ENCODE measurements around the gene CCNY. TPM values are rescaled to one million over a fixed set of nuclear protein-coding genes. Genes with fewer than 3 reads are reported as not detected.

Gene CCNY
- total and polyA plus RNA-seq, 2 of the 4 experiments (the other 2 are of a cell fraction) = 38.0 to 131 TPM

DNA sequence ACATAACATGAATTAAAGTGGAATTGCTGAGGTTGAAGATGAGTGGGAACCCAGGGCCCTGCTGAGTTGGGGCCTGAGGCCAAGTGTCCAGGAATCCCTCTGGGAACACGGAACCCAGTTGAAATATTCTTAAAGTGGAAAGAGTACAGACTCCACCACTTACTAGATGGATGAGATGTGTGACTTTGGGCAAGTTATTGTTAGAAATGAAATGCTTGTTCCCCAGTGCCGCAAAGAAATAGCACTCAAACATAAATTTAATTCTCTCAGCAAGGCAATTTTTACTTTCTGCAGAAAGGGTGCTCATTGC, 54.5 kb downstream of the CCNY start:
- intact Hi-C loops (cut with micrococcal nuclease) = no loop called here
- no peak overlapping the region for H3K14ac ChIP-seq (replicated peaks; ENCODE audit: low read depth, low read length)
- H3K27me3 ChIP-seq (ENCODE audit: control insufficient read depth, insufficient read depth, low read length) = no peaks in the 10 kb centered on the region
- no peak overlapping the region for H2BK120ac ChIP-seq (ENCODE audit: low read depth, low read length)
- H4K8ac ChIP-seq (ENCODE audit: low read depth in 2 of 2, low read length in 2 of 2) = no peak overlapping the region
- no peak overlapping the region for H3K18ac ChIP-seq (ENCODE audit: low read depth, low read length)
- H2BK20ac ChIP-seq (ENCODE audit: low read depth, low read length) = no peak overlapping the region
- no peak overlapping the region for H4K91ac ChIP-seq (ENCODE audit: insufficient read depth, low read depth, low read length)
- no peak overlapping the region for H3K4ac ChIP-seq (ENCODE audit: low read depth, low read length)
- no peak overlapping the region for H2AFZ ChIP-seq (replicated peaks; ENCODE audit: low read length, poor library complexity)
- no peak overlapping the region for H2BK5ac ChIP-seq (ENCODE audit: low read depth, low read length, poor library complexity, severe bottlenecking)
- H3K27ac ChIP-seq (ENCODE audit: insufficient read depth, low read length) = no peak overlapping the region
- WGBS, 2 experiments (ENCODE audit: extremely low coverage in 2 of 2, insufficient read length in 1 of 2) = no CpG with 5 or more reads among the region's 2 CpGs
- no peak overlapping the region for H3K4me3 ChIP-seq (ENCODE audit: insufficient read depth, low read depth, low read length)
- no peaks in the 10 kb centered on the region for H3K36me3 ChIP-seq (ENCODE audit: control insufficient read depth, insufficient read depth, low read length)
- no peak for DNase-seq
- H3K79me1 ChIP-seq (ENCODE audit: low read depth in 1 of 2, low read length in 2 of 2) = peaks cover 51 to 92% of the 10 kb centered on the region in 2 experiments
- TF ChIP-seq RCOR1 (IDR thresholded peaks at IDR 0.05; ENCODE audit: insufficient replicate concordance, low read length) (no peak), FOS (IDR thresholded peaks at IDR 0.05; ENCODE audit: low read depth, low read length) (no peak), MAFK (IDR thresholded peaks at IDR 0.05; ENCODE audit: low read depth, low read length) (no peak), CHD1 (IDR thresholded peaks at IDR 0.05; ENCODE audit: low read depth, low read length) (no peak), RFX5 (IDR thresholded peaks at IDR 0.05; ENCODE audit: low read depth, low read length) (no peak), MAZ (IDR thresholded peaks at IDR 0.05; ENCODE audit: borderline replicate concordance, low read depth, low read length) (no peak), ELK1 (IDR thresholded peaks at IDR 0.05; ENCODE audit: borderline replicate concordance, low read depth, low read length) (no peak), CEBPB (IDR thresholded peaks at IDR 0.05; ENCODE audit: low read depth, low read length) (no peak), NFE2L2 (IDR thresholded peaks at IDR 0.05; ENCODE audit: low read depth, low read length) (no peak), CTCF (conservative IDR thresholded peaks at IDR 0.05; ENCODE audit: low read depth, low read length) (no peak), RAD21 (IDR thresholded peaks at IDR 0.05; ENCODE audit: low read length) (no peak), MXI1 (IDR thresholded peaks at IDR 0.05; ENCODE audit: borderline replicate concordance, low read depth, low read length) (no peak), POLR2A (IDR thresholded peaks at IDR 0.05; ENCODE audit: low read depth, low read length) (no peak), BHLHE40 (IDR thresholded peaks at IDR 0.05; ENCODE audit: low read depth, low read length) (no peak), SMC3 (IDR thresholded peaks at IDR 0.05; ENCODE audit: low read depth, low read length) (no peak)
- TF ChIP-seq, protein P1, sequence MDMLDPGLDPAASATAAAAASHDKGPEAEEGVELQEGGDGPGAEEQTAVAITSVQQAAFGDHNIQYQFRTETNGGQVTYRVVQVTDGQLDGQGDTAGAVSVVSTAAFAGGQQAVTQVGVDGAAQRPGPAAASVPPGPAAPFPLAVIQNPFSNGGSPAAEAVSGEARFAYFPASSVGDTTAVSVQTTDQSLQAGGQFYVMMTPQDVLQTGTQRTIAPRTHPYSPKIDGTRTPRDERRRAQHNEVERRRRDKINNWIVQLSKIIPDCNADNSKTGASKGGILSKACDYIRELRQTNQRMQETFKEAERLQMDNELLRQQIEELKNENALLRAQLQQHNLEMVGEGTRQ (IDR thresholded peaks at IDR 0.05; ENCODE audit: low read depth, low read length) = no peak
- no peak overlapping the region for H3K56ac ChIP-seq (ENCODE audit: extremely low read depth, insufficient read depth, low read length)
- no peak overlapping the region for H3K9ac ChIP-seq (ENCODE audit: low read depth, low read length)
- H3K23ac ChIP-seq (ENCODE audit: low read depth, low read length) = no peak overlapping the region
- H3K9me1 ChIP-seq (ENCODE audit: insufficient read depth, low read length) = peaks cover 27% of the 10 kb centered on the region
- no peak overlapping the region for H2AK5ac ChIP-seq (ENCODE audit: low read depth, low read length)
- dilution Hi-C loops (cut with HindIII; ENCODE audit: low sequenced_read_pairs, unreplicated experiment) = no loop called here
- H4K5ac ChIP-seq (ENCODE audit: low read depth, low read length) = no peak overlapping the region
- no peak overlapping the region for H2AK9ac ChIP-seq (replicated peaks; ENCODE audit: low read depth, low read length, poor library complexity)
- POLR2A ChIA-PET (ENCODE audit: unreplicated experiment) = no interaction called here
- peaks cover 9% of the 10 kb centered on the region for H3K9me3 ChIP-seq (ENCODE audit: control insufficient read depth, insufficient read depth, low read length)
- H2BK15ac ChIP-seq (ENCODE audit: low read depth, low read length) = no peak overlapping the region
- peaks cover 13% of the 10 kb centered on the region for H3K4me1 ChIP-seq (ENCODE audit: control insufficient read depth, insufficient read depth, low read length)
- BruUV-seq (replicated peaks) = no TSS peak
- H4K20me1 ChIP-seq (ENCODE audit: insufficient read depth, low read length) = peaks cover 76% of the 10 kb centered on the region
- in situ Hi-C loops (cut with MboI; ENCODE audit: low sequenced_read_pairs) = no loop called here
- ATAC-seq (ENCODE audit: low read depth) = no peak
- no peak overlapping the region for H3K4me2 ChIP-seq (ENCODE audit: low read depth, low read length)
- CTCF ChIA-PET = no interaction called here
